Heart left ventricle (tissue), 13 donors: ENCODE results near the gene PPP1R14B.
A peak's percentile ranks its signal among the peaks of the same experiment; 100 is the strongest.

Experiments used
- CTCF ChIP-seq, 12 donors: fragments of 200-600 bp; sonication (generic) in 4 of 12; IDR thresholded peaks; one replicate each; pipeline versions ENCODE4 v1.5.0 to v1.8.0; 2018 to 2022; ENCODE audit warnings: antibody characterized with exemption in 12 of 12, mild to moderate bottlenecking in 5 of 12
- POLR2A ChIP-seq, 2 donors: fragments of 450-650 bp; IDR thresholded peaks; one replicate each; pipeline ENCODE4 v1.6.1; 2017; ENCODE audit warnings: antibody characterized with exemption in 2 of 2, mild to moderate bottlenecking in 2 of 2, moderate library complexity in 2 of 2
- donor health status: ischemic (EF 13 %, LVEDD 7.1; RV severe dilation, severe dysfunction).
- donor health status: DM: no; HTN: yes; CAD: no.
- donor health status: DM: no; HTN: no; CAD: no.
- donor health status: ischemic (EF 25% LVEDD 6.9; RV normal size, moderate dysfunction).
- donor health status: ischemic (EF 25% LVEDD 5.7; RV mildly dilated, moderate dysfunction).
- donor health status: ischemic (EF 35%, LVEDD 5.7; RV mildly dilated, moderate dysfunction).
- donor health status: nonischemic (EF 11% LVEDD 7.7; RV severe dilation, severe dysfunction).
- donor health status: DM: yes; HTN: yes; CAD: no.
- donor health status: PGD.
- donor health status: ischemic (EF 29% LVEDD 5.4; RV normal size, mild dysfunction).
- donor health status: nonischemic (EF 23%, LVEDD 6.1; RV moderate dilation, normal function).

GRCh38 chr11:64252003-64252872 is 5.5 kb upstream of the PPP1R14B start:
- TF ChIP-seq CTCF (IDR thresholded peaks at IDR 0.05) (peak in 4 of 12 donors; percentile 11 to 31 (median 17)), POLR2A (IDR thresholded peaks at IDR 0.05) (no peak)
